Mesothelial cell of epicardium (in vitro differentiated cells): ENCODE measurements around the gene CHIT1. TPM values are rescaled to one million over a fixed set of nuclear protein-coding genes. Genes with fewer than 3 reads are reported as not detected.

Source experiments
- DNase-seq, 2 experiments: peaks; one replicate each; pipeline ENCODE4 v3.0.0; 2021; ENCODE audit warnings: low spot score in 2 of 2; ENCODE audit not compliant: unreplicated experiment in 2 of 2
- H3K27ac Mint-ChIP-seq: 2 replicates; pipeline ENCODE4 v1.8.0; 2021; ENCODE audit warnings: mixed read lengths
- H3K27me3 Mint-ChIP-seq: 2 replicates; pipeline ENCODE4 v1.8.0; 2021; ENCODE audit warnings: low read depth, mixed read lengths
- H3K36me3 Mint-ChIP-seq: 2 replicates; pipeline ENCODE4 v1.8.0; 2021; ENCODE audit warnings: mixed read lengths
- H3K4me1 Mint-ChIP-seq: 2 replicates; pipeline ENCODE4 v1.8.0; 2021; ENCODE audit warnings: mixed read lengths
- H3K4me3 Mint-ChIP-seq: 2 replicates; pipeline ENCODE4 v1.8.0; 2021; ENCODE audit warnings: mild to moderate bottlenecking, moderate library complexity, mixed read lengths
- H3K9me3 Mint-ChIP-seq: 2 replicates; pipeline ENCODE4 v1.8.0; 2021; ENCODE audit warnings: mixed read lengths
- CTCF ChIP-seq: fragments of 200-600 bp; sonication (generic); IDR thresholded peaks from one replicate; pipeline ENCODE4 v1.5.0; 2021; ENCODE audit warnings: antibody characterized with exemption; ENCODE audit not compliant: unreplicated experiment
- total RNA-seq: library from RNA; stranded (reverse); gene quantifications from 3 replicates; pipeline ENCODE4 v1.2.1, GENCODE V29; 2021

Gene CHIT1
- total RNA-seq, 1 donor from 2014 or later, result 0.13 TPM

DNA sequence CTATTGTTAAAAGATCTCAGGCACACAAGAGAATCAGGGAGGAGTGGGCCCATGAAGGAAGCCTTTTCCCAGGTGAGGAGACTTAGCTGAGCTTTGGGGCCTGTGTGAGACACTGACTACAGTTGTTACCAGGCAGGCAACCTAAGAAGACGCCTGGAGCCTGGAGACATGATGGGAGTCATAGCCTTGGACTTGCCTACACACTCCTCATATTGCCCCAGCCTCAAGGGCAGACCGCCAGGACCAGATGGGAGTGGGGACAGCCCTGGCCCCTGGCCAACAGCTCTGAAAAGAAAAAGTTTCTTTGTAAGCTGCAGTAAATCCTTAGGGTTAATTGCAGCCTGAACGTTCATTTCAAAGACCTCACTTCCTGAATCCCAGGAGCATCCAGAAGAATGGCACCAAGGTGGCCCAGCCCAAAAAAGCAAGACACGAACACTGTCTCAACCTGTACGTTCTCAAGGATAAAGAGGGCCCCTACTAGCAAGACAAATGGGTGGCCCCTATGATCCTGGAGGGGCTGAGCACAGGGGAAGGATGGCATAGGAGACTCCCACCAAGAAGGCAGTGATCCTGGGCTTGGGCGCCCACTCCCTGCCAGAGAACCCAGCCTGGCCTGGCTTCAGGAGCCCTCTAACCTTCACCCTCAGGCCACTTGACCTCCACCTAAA lies 42.6 kb upstream of the CHIT1 start:
- Mint-ChIP-seq H3K9me3 (no peaks in the 10 kb centered on the region), H3K27me3 (no peaks in the 10 kb centered on the region), H3K27ac (peak overlapping the region; percentile 86), H3K36me3 (no peaks in the 10 kb centered on the region), H3K4me1 (peaks cover 42% of the 10 kb centered on the region), H3K4me3 (no peak overlapping the region)
- no peak for TF ChIP-seq CTCF
- DNase-seq, result no peak

DNA sequence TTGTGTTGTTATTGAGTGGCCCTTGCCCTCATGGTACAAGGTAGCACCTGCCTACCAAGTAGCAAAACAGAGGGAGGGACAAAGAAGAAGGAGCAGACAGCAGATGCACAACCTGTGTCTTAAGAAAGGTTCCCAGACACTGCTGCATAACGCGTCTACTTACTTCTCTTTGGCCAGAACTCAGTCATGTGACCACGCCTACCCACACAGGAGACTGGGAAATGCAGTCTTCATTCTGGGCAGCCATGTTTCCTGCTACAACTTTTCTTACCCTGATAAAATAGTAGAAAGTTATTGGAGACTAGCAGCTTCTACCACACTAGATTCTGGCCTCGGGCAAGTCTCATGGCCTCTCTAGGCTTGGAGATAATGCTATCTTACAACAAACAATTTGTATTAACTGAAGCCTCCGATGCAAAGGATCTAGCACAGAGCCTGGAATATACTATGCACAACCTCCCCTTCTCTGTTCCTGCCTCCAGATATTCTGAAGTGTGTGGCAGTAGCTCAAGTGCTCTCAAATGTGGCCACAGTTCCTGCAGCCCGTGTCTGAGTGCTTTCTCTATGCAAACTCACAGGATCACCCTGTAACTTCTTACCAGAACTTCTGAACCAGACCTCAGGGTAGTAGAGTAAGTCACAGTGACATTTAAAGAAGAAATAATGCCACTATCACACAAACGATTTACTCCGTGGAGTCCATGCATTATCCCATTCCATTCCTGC lies 41.7 kb upstream of the CHIT1 start:
- no peaks in the 10 kb centered on the region for H3K9me3 Mint-ChIP-seq
- no peak overlapping the region for H3K4me3 Mint-ChIP-seq
- H3K36me3 Mint-ChIP-seq, result no peaks in the 10 kb centered on the region
- no peaks in the 10 kb centered on the region for H3K27me3 Mint-ChIP-seq
- H3K27ac Mint-ChIP-seq, result peak overlapping the region; percentile 86
- peaks cover 43% of the 10 kb centered on the region for H3K4me1 Mint-ChIP-seq
- no peak for TF ChIP-seq CTCF
- no peak for DNase-seq

GRCh38 chr1:203270448-203270847 lies 41.0 kb upstream of the CHIT1 start:
- H3K27me3 Mint-ChIP-seq, result no peaks in the 10 kb centered on the region
- peaks cover 43% of the 10 kb centered on the region for H3K4me1 Mint-ChIP-seq
- H3K4me3 Mint-ChIP-seq, result no peak overlapping the region
- H3K9me3 Mint-ChIP-seq, result no peaks in the 10 kb centered on the region
- no peak for DNase-seq
- TF ChIP-seq CTCF, result no peak
- no peak overlapping the region for H3K27ac Mint-ChIP-seq
- no peaks in the 10 kb centered on the region for H3K36me3 Mint-ChIP-seq

DNA sequence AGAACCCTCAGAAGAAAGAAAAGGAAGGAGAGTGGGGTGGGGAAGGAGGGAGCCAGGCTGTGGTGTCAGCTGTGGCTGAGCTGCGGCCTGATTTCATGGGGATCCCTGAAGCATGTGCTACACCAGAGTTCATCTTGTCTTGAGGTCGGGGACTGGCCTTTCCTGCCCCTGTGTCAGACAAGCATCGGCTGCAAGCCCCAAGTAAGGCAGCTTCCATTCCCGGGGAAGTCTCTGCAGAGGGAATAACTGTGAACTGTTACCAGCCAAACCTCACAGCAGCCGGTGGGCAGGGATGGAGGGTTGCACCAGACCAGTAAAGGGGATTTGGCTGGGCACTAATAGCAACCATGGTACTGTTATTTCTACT lies 40.2 kb upstream of the CHIT1 start:
- Mint-ChIP-seq H3K27me3 (no peaks in the 10 kb centered on the region), H3K36me3 (no peaks in the 10 kb centered on the region), H3K4me3 (no peak overlapping the region), H3K9me3 (no peaks in the 10 kb centered on the region), H3K4me1 (peaks cover 40% of the 10 kb centered on the region), H3K27ac (no peak overlapping the region)
- no peak for TF ChIP-seq CTCF
- no peak for DNase-seq

GRCh38 chr1:203268901-203269653 lies 39.6 kb upstream of the CHIT1 start:
- H3K36me3 Mint-ChIP-seq, result no peaks in the 10 kb centered on the region
- H3K9me3 Mint-ChIP-seq, result no peaks in the 10 kb centered on the region
- peak; percentile 98 for TF ChIP-seq CTCF
- H3K4me3 Mint-ChIP-seq, result no peak overlapping the region
- H3K4me1 Mint-ChIP-seq, result peaks cover 40% of the 10 kb centered on the region
- no peak for DNase-seq
- H3K27ac Mint-ChIP-seq, result no peak overlapping the region
- no peaks in the 10 kb centered on the region for H3K27me3 Mint-ChIP-seq
